HG03354 (cell line): Measurements from ENCODE around the gene FAM53B.
"Not testable (repeated sequence)": the region's sequence is repeated elsewhere in the genome, so short reads cannot be mapped to it uniquely, and the experiment has no call there.

Experiments
- ATAC-seq: cut with Tn5 transposase; IDR thresholded peaks from one replicate; pipeline ENCODE4 v1.9.1; 2021; ENCODE audit warnings: mild to moderate bottlenecking; ENCODE audit not compliant: unreplicated experiment, poor library complexity, severe bottlenecking

FAM53B gene

GRCh38 chr10:124744102-124745050 is at the start of gene FAM53B:
FAM53B (minus strand) TSS chr10:124744378; CDS start chr10:124706713, 37,665 bp downstream.
- peak; percentile 76 for ATAC-seq

GRCh38 chr10:124792998-124793352 is 48.8 kb upstream of the FAM53B start:
- no peak for ATAC-seq

GRCh38 chr10:124791547-124792348 is 47.6 kb upstream of the FAM53B start, which contains the start of gene EEF1AKMT2:
EEF1AKMT2 (minus strand) TSS chr10:124791887; CDS start chr10:124791833, 54 bp downstream.
- peak; percentile 92 for ATAC-seq

- not testable (repeated sequence) for ATAC-seq
Measured at GRCh38 chr10:124782900-124783299, 38.7 kb upstream of the FAM53B start.

- no peak for ATAC-seq
Measured at GRCh38 chr10:124768791-124769190, 24.6 kb upstream of the FAM53B start.

- ATAC-seq, result no peak
Measured at GRCh38 chr10:124765256-124765655, 21.1 kb upstream of the FAM53B start.

- no peak for ATAC-seq
Measured at GRCh38 chr10:124763267-124763666, 19.1 kb upstream of the FAM53B start.

GRCh38 chr10:124762281-124762680 is 18.1 kb upstream of the FAM53B start:
- no peak for ATAC-seq

- no peak for ATAC-seq
Measured at GRCh38 chr10:124756156-124756903, 12.2 kb upstream of the FAM53B start.

- ATAC-seq, result no peak
Measured at GRCh38 chr10:124755581-124755980, 11.4 kb upstream of the FAM53B start.

GRCh38 chr10:124754227-124754626 is 10.0 kb upstream of the FAM53B start:
- ATAC-seq, result no peak

- peak; percentile 45 for ATAC-seq
Measured at GRCh38 chr10:124748953-124749645, 4.9 kb upstream of the FAM53B start.

- no peak for ATAC-seq
Measured at GRCh38 chr10:124748166-124748565, 4.0 kb upstream of the FAM53B start.

GRCh38 chr10:124747745-124748144 is 3.6 kb upstream of the FAM53B start:
- ATAC-seq, result no peak

- ATAC-seq, result no peak
Measured at GRCh38 chr10:124746992-124747391, 2.8 kb upstream of the FAM53B start.

- not testable (repeated sequence) for ATAC-seq
Measured at GRCh38 chr10:124746447-124746846, 2.3 kb upstream of the FAM53B start.

- ATAC-seq, result no peak
Measured at GRCh38 chr10:124745673-124746072, 1.5 kb upstream of the FAM53B start.

- ATAC-seq, result no peak
Measured at GRCh38 chr10:124745252-124745651, 1.1 kb upstream of the FAM53B start.
